GM19397 (cell line): ENCODE results near the gene PHLDB1.
A peak's percentile ranks its signal among the peaks of the same experiment; 100 is the strongest.
"Not testable (repeated sequence)": the region's sequence is repeated elsewhere in the genome, so short reads cannot be mapped to it uniquely, and the experiment has no call there.

ENCODE experiments used
- ATAC-seq: cut with Tn5 transposase; IDR thresholded peaks from one replicate; pipeline ENCODE4 v1.9.1; 2021; ENCODE audit warnings: mild to moderate bottlenecking, moderate library complexity; ENCODE audit not compliant: unreplicated experiment

The PHLDB1 gene

DNA sequence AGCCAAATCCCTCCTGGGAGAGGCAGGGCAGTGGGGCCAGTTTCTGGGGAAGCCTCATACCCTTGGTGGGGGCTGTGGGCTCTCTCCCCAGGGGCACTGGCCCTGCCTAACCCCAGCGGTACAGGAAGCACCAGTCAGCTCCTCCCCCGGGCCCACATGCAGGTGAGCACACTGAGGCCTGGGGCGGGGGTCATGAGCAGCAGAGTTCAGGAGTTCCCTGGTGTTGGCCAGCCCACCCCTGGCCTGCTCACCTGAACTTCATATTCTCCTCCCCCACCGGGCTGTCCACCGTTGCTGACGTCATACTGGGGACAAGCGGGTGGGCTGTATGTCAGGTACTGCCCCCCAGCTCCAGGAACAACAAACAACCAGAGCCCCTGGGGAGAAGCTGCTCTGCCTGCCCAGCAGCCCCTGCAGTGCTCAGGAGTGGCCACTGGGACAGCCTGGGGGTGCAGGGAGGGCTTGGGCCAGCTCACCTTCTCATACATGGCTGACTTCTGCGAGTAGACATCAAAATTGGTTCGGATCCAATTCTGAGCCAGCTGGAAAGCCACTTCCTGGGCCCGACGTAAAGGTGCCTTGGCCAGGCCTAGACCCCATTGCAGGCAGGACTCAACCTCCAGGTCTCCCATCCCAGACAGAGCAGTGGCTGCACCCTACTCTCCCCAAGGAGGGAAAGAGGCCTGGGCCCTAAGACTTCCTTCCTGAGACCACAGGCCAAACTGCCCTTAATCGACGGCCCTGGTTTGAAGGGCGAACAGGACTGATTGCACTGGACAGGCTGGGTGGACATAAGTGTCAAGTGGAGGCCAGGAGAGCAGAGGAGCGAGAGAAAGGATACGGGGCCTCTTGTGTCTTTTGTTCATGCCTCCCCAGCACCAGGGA lies 51.3 kb downstream of the PHLDB1 start:
- no peak for ATAC-seq

DNA sequence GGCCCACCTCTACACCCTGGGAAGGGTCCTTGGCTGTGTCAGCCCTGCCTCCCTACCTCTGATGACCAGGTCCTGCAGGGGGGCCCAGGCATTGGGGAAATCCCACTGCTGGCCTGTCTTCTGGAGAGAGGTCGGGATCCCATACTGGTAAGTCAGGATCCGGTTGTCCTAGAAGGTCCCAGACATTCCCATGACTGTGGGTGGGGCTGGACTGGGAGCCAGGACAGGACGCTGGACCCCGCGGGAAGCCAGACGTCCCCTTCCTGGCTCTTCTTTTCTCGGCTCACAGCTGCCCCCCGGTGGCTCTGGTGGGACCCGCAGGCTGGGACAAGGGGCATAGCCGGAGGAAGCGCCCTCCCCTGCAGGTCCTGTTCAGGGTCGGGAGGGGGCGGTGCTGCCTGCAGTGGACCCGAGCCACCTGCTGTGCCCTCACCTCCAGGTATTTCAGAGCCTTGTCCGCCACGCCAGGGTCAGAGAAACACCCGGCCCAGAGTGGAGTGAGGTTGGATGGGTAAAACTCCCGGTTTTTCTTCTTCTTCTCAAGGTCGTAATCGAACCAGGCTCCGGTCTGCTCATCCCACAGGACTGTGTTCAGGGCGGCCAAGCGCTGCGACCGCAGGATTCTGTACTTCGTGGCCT lies 52.0 kb downstream of the PHLDB1 start:
- peak; percentile 62 for ATAC-seq

DNA sequence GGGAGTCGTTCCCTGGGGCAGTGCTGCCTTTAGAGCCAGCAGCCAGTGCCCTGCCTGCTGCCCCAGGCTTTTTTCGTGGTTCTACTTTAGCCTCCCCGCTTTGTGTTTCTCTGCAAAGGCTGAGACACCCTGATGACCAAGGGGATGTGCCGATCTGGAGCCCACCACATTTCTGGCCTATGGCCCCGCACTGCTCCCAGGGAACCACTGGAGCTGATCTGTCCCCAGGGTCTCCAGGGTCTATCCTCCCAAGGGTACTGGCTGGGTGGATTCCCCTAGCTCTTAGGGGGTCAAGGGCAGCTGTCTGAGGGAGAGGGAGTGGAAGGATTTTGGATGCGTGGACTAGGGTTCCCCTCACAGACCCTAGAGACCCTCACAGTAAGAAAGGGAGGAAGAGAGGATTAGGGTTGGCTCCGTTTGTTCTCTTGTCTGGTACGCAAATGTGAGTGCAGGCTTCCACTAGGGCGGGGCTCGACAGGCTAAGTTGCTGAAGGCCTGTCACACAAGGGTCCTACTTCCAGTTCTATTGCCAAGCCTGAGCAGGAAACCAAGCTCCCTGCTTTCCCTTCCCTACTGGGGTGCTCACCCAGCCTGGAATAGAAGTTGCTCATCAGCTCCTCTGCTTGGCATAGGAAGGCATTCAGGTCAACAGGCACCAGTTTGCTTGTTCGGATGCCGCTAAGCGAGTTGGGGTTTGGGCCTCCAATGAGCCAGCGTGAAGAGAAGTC lies 52.7 kb downstream of the PHLDB1 start:
- ATAC-seq = no peak

DNA sequence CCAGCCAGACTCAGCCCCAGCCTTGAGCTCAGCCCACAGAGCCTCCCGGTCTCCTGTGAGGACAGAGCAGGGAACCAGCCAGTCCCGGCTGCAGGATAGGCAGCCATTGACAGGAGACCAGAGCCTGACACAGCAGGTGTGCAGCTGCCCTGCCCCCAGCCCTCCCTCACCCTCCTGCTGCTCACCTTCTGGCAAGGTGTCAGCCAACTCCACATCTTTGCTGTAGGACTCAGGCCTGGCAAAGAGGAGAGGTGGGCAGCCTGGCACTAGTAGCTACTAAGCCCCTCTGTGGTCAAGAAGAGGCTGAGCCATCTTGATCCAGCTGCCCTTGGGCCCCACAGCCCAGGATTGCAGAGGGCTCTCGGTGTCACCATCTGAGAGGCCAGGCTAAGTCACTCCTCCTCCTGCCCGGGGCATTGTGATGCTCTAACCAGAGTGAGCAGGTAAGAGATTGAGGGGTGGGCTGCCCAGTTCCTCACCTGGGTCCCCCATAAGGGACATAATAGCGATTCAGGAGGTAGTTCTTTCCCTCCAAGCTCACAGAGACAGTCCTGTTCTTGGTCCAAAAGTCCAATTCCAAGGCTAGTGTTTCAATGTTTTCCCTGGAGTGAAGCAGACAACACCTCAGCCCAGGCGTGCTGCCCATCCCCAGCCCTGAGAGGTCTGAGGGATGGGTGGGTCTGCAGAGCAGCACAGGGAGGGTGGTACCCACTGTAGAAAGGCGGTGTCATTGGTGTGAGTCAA lies 53.4 kb downstream of the PHLDB1 start:
- ATAC-seq = no peak

DNA sequence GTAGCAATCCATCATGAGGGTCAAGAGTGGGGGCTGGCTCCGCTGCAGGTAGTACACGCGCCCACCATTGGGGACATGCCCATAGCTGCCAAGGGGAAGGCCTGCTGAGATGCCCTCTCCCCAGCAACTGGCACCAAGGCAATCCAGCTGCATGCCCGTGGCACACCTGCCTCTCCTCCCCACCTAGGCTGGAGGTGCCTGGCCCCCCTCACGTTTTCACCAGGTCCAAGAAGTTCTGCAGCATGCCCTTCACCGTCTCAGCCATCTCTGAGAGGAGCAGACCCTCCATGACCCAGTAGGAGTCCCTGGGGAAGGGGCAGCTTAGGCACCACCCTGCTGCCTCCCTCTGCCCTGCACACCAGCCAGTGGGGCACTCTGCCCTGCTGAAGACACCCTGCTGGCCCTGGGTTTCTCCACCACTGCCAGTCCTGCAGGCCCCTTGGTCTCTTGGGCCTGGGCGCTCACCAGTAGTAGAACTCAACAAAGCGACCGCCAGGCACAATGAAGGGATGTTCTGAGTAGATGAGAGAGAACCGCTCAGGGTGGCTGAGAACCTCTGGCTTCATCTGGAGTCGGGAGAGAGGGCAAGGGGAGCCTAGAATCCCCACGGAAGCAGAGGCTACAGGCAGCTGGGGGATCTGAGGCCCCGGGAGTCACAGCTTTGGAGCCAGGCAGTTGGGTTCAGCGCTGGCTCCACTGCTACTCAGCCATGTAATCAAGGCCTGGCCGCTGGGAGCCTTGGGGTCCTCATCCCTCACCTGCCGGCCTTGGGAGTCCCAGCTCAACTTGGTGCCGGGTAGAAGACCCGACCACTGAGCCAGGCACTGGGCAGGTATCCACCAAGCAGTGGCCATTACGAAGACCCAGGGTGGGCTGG lies 54.2 kb downstream of the PHLDB1 start:
- ATAC-seq = no peak

DNA sequence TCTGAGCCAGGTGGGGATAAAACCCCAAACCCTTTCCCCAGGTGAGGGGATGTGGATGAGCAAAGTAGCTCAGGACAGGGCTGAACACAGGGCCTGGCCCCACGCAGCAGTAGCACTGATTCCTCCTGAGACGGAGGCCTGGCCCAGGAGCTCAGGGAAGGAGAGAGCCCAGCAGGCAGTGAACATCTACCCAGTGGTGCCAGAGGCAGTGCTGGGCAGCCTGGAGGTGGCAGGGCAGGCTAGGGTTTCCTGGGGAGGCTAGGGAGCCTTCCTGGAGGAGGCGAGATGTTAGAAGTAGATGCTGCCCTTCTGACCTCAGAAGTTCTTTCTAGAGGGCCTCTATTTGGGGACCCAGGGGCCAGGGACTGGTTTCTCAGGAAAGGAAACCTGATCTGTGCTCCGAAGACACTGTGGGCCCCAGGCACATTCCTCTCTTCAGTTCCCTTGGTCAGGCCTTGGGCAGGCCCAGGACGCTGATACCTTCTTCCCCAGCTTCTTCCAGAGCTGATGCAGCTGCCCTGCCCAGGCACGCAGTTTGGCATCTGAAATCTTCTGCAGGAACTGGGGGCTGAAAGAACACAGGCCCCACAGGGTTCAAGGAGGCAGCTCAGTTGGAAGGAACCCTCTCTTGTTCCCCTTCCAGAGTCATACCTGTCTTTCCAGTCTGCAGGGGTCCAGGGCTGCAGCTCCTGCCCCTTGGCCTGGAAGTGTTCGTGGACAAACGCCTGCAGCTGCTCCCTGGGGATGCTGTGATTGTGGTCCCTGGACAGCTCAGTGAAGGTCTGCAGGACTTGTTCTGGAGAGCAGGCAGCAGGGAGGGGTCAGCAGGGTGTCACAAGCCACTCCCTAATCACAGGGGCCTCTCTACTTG lies 55.2 kb downstream of the PHLDB1 start:
- ATAC-seq = no peak

DNA sequence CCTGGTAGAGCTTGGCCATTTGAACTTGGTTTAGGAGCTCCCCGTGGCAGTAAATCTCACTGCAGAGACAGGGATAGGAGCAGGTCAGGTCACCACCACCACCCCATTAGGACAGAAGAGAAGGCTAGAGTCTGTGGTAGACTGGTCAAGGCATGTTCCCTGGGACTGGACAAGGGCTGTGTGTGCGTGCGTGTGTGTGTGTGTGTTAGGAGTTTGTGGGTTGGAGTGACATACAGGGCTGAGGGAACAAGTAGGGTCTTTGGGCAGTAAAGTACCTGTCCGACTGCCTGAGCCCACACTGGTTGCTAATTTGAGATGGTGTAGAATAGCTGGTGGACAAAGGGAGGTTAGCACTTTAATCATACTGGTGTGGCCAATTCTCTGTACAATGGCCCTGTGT lies 56.0 kb downstream of the PHLDB1 start:
- no peak for ATAC-seq

DNA sequence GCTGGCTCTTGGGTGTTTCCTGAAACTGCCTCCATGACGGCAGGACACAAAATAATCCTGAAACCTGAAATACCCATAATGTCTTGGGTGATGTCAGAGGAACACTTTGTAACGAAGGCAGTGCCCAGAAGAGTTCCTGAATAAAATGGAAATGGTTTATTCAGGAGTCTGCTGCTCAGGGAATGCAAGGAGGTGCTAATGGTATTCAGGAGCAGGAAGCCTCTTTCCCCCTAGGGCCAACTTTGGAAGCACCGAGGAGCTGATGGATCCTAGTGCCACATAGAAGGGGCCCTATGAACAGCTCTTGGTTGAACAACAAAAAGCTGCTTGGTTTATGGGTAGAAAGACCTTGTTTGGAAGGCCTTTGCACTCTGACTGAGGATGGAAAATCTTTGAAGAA lies 56.5 kb downstream of the PHLDB1 start:
- no peak for ATAC-seq

DNA sequence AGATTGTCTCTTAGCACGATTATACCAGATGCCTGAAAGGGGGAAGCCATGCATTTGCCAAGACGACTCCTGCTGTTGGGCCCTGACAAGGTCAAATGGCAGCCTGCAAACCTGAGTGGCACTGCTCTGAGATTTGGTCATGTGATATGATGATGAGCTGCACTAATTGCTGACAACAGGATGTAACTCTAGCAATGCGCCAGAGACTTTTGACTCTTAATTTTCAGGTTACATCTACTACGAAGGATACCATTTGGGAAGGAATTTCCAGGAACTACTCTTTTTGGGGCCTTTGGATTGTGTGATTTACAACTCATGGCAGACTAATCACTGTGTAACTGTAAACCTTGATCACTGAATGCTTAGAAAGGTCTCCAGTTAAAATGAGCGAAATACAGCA lies 59.0 kb downstream of the PHLDB1 start:
- ATAC-seq = no peak

DNA sequence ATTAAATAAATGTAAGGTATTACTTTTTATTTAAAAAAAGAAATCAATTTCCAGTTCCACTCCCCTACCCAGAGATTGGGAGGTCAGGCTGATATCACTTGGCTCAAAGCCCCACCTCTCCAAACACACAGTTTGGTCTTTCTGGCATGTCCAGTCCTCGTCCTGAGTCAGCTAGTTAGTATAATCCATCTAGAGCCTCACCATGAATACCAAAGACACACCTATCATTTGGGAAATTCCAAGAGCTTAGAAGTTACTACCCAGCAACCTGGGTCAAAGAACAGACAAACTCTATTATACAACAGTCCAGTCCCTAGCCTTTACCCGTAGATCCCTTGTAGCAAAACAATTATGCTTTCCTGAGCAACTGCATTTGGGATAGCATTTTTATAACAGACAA lies 62.6 kb downstream of the PHLDB1 start:
- ATAC-seq = no peak

DNA sequence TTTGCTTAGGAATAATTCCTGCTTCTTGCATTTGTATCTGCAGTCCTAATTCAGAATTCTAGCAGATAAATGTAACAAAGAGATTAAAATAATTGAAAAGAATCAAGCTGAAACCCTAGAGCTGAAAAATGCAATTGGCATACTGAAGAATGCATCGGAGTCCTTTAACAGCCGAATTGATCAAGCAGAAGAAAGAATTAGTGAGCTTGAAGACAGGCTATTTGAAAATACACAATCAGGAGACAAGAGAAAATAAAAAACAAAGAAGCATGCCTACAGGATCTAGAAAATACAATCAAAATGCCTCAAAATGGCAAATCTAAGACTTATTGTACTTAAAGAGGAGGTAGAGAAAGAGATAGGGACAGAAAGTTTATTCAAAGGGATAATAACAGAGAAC lies 63.8 kb downstream of the PHLDB1 start:
- ATAC-seq = no peak

DNA sequence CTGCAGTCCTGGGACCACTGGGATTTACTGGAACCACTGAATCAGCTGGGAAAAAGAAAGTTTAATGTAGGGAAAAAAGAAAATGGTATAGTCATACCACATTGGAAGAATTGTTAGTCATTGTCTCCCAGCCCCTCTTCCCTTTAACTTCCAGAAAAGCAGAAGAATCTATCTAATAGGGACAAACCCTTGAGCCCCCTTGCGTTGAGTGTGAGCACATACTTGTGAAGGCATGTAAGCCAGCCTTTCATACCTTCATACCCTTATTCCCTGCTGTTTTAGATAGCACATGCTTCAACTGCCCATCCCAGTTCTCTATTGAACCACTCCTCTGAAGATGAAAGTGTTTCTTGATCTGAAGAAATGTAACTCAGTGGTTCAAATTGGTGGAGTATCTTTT lies 65.4 kb downstream of the PHLDB1 start:
- no peak for ATAC-seq

DNA sequence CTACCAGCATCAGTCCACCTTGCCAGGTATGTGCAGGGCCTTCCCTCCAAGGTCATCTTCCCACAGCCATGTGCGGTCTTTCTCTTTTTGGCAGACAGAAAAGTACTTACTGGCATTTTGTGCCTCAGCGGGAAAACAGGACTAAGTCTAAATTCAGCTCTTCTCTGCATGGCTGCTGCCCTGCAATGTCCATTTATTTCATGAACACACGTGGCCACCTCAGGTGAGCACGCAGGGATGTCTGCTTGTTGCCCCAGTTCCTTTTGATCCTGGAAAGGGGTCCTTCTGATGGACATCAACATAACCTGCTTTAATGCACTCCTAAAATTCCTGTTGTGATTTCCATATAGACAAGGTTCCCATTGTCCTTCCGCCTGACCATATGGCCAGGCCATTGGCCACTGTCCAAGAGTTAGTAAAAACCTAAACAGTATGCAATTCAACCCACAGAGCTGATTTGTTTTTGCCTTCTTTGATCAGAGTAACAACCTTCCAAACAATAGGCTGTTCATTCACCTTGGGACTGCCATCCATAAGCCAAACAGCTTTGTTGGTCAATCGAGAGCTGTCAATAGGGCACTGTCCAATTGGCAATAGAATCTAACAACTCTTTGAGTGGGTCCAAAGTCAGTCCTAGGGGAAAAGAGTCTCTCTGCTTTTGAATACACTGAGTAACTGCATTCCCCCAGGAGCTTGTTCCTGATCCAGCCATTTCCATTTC lies 66.1 kb downstream of the PHLDB1 start:
- no peak for ATAC-seq

DNA sequence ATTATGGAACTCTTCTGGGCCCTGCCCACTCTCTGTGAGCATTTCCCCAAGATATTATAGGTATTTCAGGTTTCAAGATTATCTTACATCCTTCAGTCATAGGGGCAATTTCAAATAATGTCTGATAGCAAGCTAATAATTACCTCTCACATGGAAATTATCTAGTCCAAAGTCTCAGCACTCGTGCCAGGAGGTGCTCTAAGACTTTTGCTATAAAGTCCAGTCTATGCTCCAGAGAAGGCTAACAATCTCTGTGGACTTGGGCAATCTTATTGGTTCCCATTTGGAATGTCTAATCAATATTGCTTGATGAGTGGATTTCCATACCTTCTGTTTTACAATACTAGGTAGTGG lies 66.6 kb downstream of the PHLDB1 start:
- ATAC-seq = no peak

DNA sequence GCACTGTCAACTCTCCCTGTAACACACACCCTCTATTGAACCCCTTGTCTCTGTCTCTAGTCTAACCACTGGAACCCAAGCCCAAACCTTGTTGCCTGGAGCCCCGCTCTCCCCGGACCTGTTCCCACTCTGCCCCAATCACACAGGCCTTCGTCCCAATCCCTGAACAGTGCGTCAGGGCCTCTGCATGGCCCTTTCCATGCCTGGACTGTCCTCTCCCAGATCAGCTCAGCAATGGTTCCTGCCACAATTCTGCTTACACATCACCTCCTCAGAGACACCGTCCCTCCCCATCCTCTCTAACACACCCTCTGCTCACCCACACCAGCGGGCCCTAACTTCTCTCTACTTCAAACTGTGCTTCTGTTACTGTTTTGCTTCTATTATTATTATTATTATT lies 70.6 kb downstream of the PHLDB1 start:
- no peak for ATAC-seq

DNA sequence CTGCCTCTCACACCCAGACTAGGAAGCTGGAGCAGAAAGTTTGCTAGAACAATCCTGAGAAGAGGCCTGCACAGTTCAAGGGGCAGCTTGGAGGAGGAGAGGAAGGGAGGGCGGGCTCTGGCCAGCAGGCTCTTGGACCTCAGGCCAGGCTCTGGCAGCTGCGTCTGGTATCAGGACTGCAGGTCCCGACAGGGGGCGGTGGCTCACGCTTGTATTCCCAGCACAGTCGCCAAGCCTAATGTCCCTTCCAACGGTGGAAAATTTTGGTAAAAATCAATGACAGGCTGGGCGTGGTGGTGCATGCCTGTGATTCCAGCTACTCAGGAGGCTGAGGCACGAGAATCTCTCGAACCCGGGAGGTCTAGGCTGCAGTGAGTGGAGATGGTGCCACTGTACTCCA lies 71.5 kb downstream of the PHLDB1 start:
- ATAC-seq = not testable (repeated sequence)

DNA sequence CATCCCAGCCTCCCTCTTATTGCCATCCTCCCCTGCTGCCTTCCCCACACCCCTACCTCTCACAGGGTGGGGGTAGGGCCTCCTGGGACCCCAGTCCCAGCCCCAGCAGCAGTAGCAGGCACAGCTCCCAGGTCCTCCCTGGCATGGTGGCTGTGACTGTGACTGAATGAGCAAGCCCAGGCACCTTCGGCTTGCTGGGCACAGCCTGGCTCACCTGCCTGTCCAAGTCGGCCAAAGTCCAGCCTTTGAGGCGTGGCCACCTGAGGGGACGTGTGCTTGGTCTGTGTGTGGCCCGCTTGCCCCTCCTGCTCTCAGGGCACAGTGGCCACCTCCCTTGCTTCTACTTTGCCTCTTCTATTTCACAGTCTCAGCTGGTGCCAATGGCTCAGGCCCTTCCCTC lies 72.1 kb downstream of the PHLDB1 start, which contains the start of gene TREH:
Gene TREH (minus strand): TSS at position 168 of the 400 bp plus-strand sequence. CDS start 23 bp downstream, at position 145.
- ATAC-seq = no peak

DNA sequence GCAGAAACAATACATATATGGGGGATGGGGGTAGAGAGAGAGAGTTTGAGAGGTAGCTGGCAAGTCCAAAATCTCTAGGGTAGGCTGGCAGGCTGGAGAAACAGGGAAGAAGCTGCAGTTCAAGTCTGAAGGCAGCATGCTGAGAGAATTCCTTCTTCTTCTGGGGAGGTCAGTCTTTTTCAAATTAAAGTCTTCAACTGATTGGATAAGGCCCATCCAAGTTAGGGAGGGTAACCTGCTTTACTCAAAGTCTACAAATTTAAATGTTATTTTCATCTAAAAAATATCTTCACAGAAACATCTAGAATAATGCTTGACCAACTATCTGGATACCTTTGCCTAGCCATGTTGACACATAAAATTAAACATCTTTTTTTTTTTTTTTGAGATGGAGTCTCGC lies 75.0 kb downstream of the PHLDB1 start:
- ATAC-seq = no peak

DNA sequence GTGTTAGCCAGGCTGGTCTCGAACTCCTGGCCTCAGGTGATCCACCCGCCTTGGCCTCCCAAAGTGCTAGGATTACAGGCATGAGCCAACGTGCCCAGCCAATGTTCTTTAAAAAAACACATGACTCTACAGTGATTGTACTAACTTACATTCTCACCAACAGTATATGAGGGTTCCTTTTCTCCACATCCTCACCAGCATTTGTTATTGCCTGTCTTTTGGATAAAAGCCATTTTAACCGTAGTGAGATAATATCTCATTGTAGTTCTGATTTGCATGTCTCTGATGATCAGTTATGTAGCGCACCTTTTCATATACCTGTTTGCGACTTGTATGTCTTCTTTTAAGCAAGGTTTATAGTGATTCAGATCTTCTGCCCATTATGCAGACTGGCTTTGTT lies 75.5 kb downstream of the PHLDB1 start:
- not testable (repeated sequence) for ATAC-seq
